ENCODE results near the gene TCEANC.
A peak's percentile ranks its signal among the peaks of the same experiment; 100 is the strongest.

The TCEANC gene

DNA sequence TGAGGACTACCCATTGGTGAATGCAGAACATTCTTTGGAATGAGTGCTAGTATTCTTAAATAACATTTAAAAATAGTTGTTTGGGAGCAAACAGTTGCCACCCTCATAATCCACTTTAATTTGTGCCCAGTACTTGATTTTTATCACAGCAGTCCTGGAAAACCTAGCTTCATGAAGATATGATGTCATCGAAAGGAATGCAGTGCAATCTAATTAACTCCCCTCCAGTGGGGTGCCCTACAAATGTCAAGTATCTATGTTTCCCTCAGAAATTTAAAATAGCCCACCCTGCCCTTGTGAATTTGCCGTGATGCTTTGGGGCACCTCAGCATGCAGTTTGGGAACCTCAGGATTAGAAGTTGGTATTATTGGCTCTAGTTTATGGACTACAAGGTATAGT lies 41.4 kb downstream of the TCEANC start:
- DNase-seq: no peak

GRCh38 chrX:13694983-13695382 lies 42.0 kb downstream of the TCEANC start:
- DNase-seq: no peak

GRCh38 chrX:13695601-13696115 lies 42.7 kb downstream of the TCEANC start:
- DNase-seq: no peak

- no peak for DNase-seq
Measured at GRCh38 chrX:13697455-13697854, 44.5 kb downstream of the TCEANC start.

GRCh38 chrX:13697976-13698375 lies 45.0 kb downstream of the TCEANC start:
- DNase-seq: no peak

GRCh38 chrX:13698432-13698831 lies 45.5 kb downstream of the TCEANC start:
- no peak for DNase-seq

GRCh38 chrX:13699183-13699826 lies 46.4 kb downstream of the TCEANC start:
- DNase-seq: peak; percentile 66

GRCh38 chrX:13700380-13700779 lies 47.4 kb downstream of the TCEANC start:
- no peak for DNase-seq

- DNase-seq: no peak
Measured at GRCh38 chrX:13702111-13702789, 49.3 kb downstream of the TCEANC start.

DNA sequence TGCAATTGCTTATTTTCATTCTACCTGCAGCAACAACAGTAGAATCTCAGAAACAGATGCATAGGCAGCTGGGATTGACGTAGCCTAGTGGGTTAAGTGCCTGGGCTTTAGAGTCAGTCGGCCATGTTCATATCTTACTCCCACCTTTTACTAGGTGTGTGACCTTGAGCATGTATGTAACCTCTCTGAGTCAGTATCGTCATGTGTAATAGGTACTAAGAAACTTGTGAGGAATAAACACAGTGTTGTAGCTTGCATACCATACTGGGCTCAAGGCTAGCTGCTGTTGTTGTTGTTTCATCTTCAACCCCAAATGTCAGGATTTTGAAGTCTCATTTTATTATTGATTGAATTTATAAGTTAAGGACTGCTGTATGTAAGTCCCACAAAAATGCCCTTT lies 50.2 kb downstream of the TCEANC start:
- no peak for DNase-seq

- DNase-seq: no peak
Measured at GRCh38 chrX:13703589-13703988, 50.6 kb downstream of the TCEANC start.

GRCh38 chrX:13711141-13711540 lies 58.2 kb downstream of the TCEANC start:
- DNase-seq: no peak

Data from hematopoietic multipotent progenitor cell treated with erythropoietin and hydrocortisone succinate and interleukin-3 and kit ligand, for 6 days (in vitro differentiated cells).